HCT116 (cell line): Measurements from ENCODE around the gene C5orf52. TPM values are rescaled to one million over a fixed set of nuclear protein-coding genes. Genes with fewer than 3 reads are reported as not detected.

Experiments
- ATAC-seq: fragments of 200-7000 bp; cut with Tn5 transposase; 2 replicates; pipeline ENCODE4 v1.9.1; 2020; ENCODE audit warnings: mild to moderate bottlenecking, moderate library complexity
- BruUV-seq: library from RNA; stranded (reverse); fragments of 400-500 nt; replicated peaks from 2 replicates; lab custom pipeline; 2021; lab: Mats Ljungman, UMichigan
- CTCF ChIA-PET: fragments of 300-600 bp; sonication (Branson Sonifier 250); formaldehyde crosslinking; loops from one replicate; lab custom pipeline; 2021; ENCODE audit warnings: antibody characterized with exemption; lab: Charles Lee
- POLR2A ChIA-PET: fragments of 300-600, 350-600 bp; sonication (Branson Sonifier 250); formaldehyde crosslinking; loops from one replicate; lab custom pipeline; 2021; ENCODE audit warnings: antibody characterized with exemption; lab: Charles Lee
- RAD21 ChIA-PET, 2 experiments: fragments of 300-600 bp; sonication (Branson Sonifier 250); formaldehyde crosslinking; loops; one replicate each; lab custom pipeline; 2023; ENCODE audit warnings: low total read pairs in 2 of 2; ENCODE audit not compliant: uncharacterized antibody in 2 of 2, unreplicated experiment in 2 of 2, low non-redundant PET in 1 of 2; lab: Charles Lee
- DNase-seq: peaks from one replicate; pipeline ENCODE4 v3.0.0-alpha.2; 2010; ENCODE audit warnings: low read depth, low spot score
- H2AFZ ChIP-seq: fragments of 200-600 bp; shearing (Covaris generic), sonication (generic); 2 replicates; pipeline ENCODE4 v1.6.1; 2017; ENCODE audit warnings: low read depth, mixed run types, mixed read lengths, antibody characterized with exemption, low read length; ENCODE audit not compliant: poor library complexity, severe bottlenecking
- H3K27ac ChIP-seq: 2 replicates; pipeline ENCODE4 v1.5.1; 2012; ENCODE audit warnings: low read depth, low read length
- H3K27me3 ChIP-seq: fragments of 200-600 bp; sonication (generic); 2 replicates; pipeline ENCODE4 v1.6.1; 2016; ENCODE audit warnings: mixed run types, low read length, mixed read lengths; ENCODE audit not compliant: insufficient read depth
- H3K36me3 ChIP-seq, 2 experiments: fragments of 200-500 bp in 1 of 2; fragments of 200-600 bp in 1 of 2; sonication (Bioruptor generic) in 1 of 2; sonication (generic) in 1 of 2; 2 replicates each; pipeline versions ENCODE4 v1.5.1 to v1.6.1; 2014 to 2016; ENCODE audit warnings: low read length in 2 of 2, inconsistent platforms in 1 of 2, mixed read lengths in 1 of 2, mixed run types in 1 of 2; ENCODE audit not compliant: insufficient read depth in 2 of 2, control insufficient read depth in 1 of 2
- H3K4me1 ChIP-seq, 2 experiments: fragments of 200-600 bp in 1 of 2; sonication (generic) in 1 of 2; 2 replicates each; pipeline versions ENCODE4 v1.5.1 to v1.6.1; 2012 to 2017; ENCODE audit warnings: low read length in 2 of 2, inconsistent platforms in 1 of 2, mild to moderate bottlenecking in 1 of 2, mixed read lengths in 1 of 2, mixed run types in 1 of 2, moderate library complexity in 1 of 2; ENCODE audit not compliant: insufficient read depth in 2 of 2, control insufficient read depth in 1 of 2
- H3K4me2 ChIP-seq: fragments of 200-600 bp; sonication (generic); 2 replicates; pipeline ENCODE4 v1.6.1; 2017; ENCODE audit warnings: mixed run types, low read length, mixed read lengths
- H3K4me3 ChIP-seq, 2 experiments: fragments of 200-600 bp in 1 of 2; sonication (generic) in 1 of 2; replicated peaks in 1 of 2; 2 replicates each; pipeline ENCODE4 v1.5.1; 2011 to 2016; ENCODE audit warnings: low read length in 2 of 2, control low read depth in 1 of 2, low read depth in 1 of 2, mild to moderate bottlenecking in 1 of 2, mixed read lengths in 1 of 2, mixed run types in 1 of 2
- H3K79me2 ChIP-seq: fragments of 200-600 bp; sonication (generic); 2 replicates; pipeline ENCODE4 v1.6.1; 2017; ENCODE audit warnings: mild to moderate bottlenecking, mixed run types, low read length, moderate library complexity, mixed read lengths; ENCODE audit not compliant: insufficient read depth
- H3K9ac ChIP-seq: fragments of 200-600 bp; sonication (generic); 2 replicates; pipeline ENCODE4 v1.6.1; 2016; ENCODE audit warnings: low read length, mixed read lengths
- H3K9me2 ChIP-seq: fragments of 200-600 bp; sonication (generic), shearing (Covaris generic); 2 replicates; pipeline ENCODE4 v1.6.1; 2017; ENCODE audit warnings: mixed run types, mild to moderate bottlenecking, moderate library complexity; ENCODE audit not compliant: insufficient read depth
- H3K9me3 ChIP-seq, 2 experiments: fragments of 200-500 bp in 1 of 2; fragments of 200-600 bp in 1 of 2; sonication (Bioruptor generic) in 1 of 2; sonication (generic) in 1 of 2; 2 replicates each; pipeline ENCODE4 v1.6.1; 2014 to 2017; ENCODE audit warnings: low read length in 2 of 2, mixed read lengths in 2 of 2, inconsistent platforms in 1 of 2, low read depth in 1 of 2, mild to moderate bottlenecking in 1 of 2, mixed run types in 1 of 2, moderate library complexity in 1 of 2; ENCODE audit not compliant: control insufficient read depth in 1 of 2, insufficient read depth in 1 of 2
- H4K20me1 ChIP-seq: fragments of 200-600 bp; sonication (generic), shearing (Covaris generic); 2 replicates; pipeline ENCODE4 v1.6.1; 2017; ENCODE audit warnings: mixed run types, mild to moderate bottlenecking, moderate library complexity; ENCODE audit not compliant: insufficient read depth
- CBX3 ChIP-seq: IDR thresholded peaks from 2 replicates; pipeline ENCODE4 v1.6.1; 2012; ENCODE audit warnings: low read depth
- CEBPB ChIP-seq: IDR thresholded peaks from 2 replicates; pipeline ENCODE4 v1.6.1; 2012; ENCODE audit warnings: low read depth
- EZH2 ChIP-seq: fragments of 200-600 bp; sonication (generic); IDR thresholded peaks from 2 replicates; pipeline ENCODE4 v1.6.1; 2017; ENCODE audit warnings: antibody characterized with exemption, mixed run types
- EZH2phosphoT487 ChIP-seq: fragments of 200-600 bp; IDR thresholded peaks from 2 replicates; pipeline ENCODE4 v1.6.1; 2018; ENCODE audit warnings: antibody characterized with exemption, borderline replicate concordance
- FOSL1 ChIP-seq: IDR thresholded peaks from 2 replicates; pipeline ENCODE4 v1.6.1; 2012; ENCODE audit warnings: low read depth
- POLR2A ChIP-seq: IDR thresholded peaks from 2 replicates; pipeline ENCODE4 v1.7.0; 2011; ENCODE audit warnings: borderline replicate concordance; ENCODE audit not compliant: insufficient read depth, insufficient read length; ENCODE audit errors: extremely low read depth
- POLR2AphosphoS5 ChIP-seq: IDR thresholded peaks from 2 replicates; pipeline ENCODE4 v1.6.1; 2011; ENCODE audit warnings: mild to moderate bottlenecking, low read depth, low read length, moderate library complexity
- RAD21 ChIP-seq: IDR thresholded peaks from 2 replicates; pipeline ENCODE4 v1.6.1; 2012; ENCODE audit warnings: low read depth, mild to moderate bottlenecking
- SIN3A ChIP-seq: IDR thresholded peaks from 2 replicates; pipeline ENCODE4 v1.6.1; 2012; ENCODE audit warnings: low read depth
- YY1 ChIP-seq: IDR thresholded peaks from 2 replicates; pipeline ENCODE4 v1.6.1; 2011; ENCODE audit warnings: low read length, low read depth, moderate library complexity, mild to moderate bottlenecking; ENCODE audit not compliant: insufficient replicate concordance; ENCODE audit errors: extremely low read depth
- intact Hi-C: fragments of 100-400 bp; cut with micrococcal nuclease; formaldehyde crosslinking; loops from 2 replicates; pipeline ENCODE4 v1.10.0; 2022
- total RNA-seq: library from RNA; stranded (reverse); gene quantifications from one replicate; pipeline ENCODE4 v1.2.1, GENCODE V29; 2021; ENCODE audit not compliant: unreplicated experiment
- TF ChIP-seq, protein P1 (sequence below): IDR thresholded peaks from 2 replicates; pipeline ENCODE4 v1.6.1; 2012
- TF ChIP-seq, protein P2 (sequence below): IDR thresholded peaks from 2 replicates; pipeline ENCODE4 v1.6.1; 2012
- TF ChIP-seq, protein P3 (sequence below): IDR thresholded peaks from 2 replicates; pipeline ENCODE4 v1.6.1; 2011; ENCODE audit warnings: mild to moderate bottlenecking, low read length, moderate library complexity; ENCODE audit not compliant: insufficient replicate concordance; ENCODE audit errors: extremely low read depth
- TF ChIP-seq, protein P4 (sequence below): IDR thresholded peaks from 2 replicates; pipeline ENCODE4 v1.6.1; 2012; ENCODE audit warnings: low read depth
- TF ChIP-seq, protein P5 (sequence below), 3 experiments: fragments of 200-600 bp in 1 of 3; sonication (generic) in 1 of 3; IDR thresholded peaks in 2 of 3; conservative IDR thresholded peaks in 1 of 3; 2 replicates each; pipeline ENCODE4 v1.5.1; 2012 to 2017; ENCODE audit warnings: low read depth in 2 of 3, low read length in 2 of 3, antibody characterized with exemption in 1 of 3, borderline replicate concordance in 1 of 3, control low read depth in 1 of 3, mild to moderate bottlenecking in 1 of 3, mixed read lengths in 1 of 3, mixed run types in 1 of 3, moderate library complexity in 1 of 3; ENCODE audit not compliant: insufficient read depth in 1 of 3

Gene C5orf52
- total RNA-seq, 1 experiment from 2014 or later, result not detected

DNA sequence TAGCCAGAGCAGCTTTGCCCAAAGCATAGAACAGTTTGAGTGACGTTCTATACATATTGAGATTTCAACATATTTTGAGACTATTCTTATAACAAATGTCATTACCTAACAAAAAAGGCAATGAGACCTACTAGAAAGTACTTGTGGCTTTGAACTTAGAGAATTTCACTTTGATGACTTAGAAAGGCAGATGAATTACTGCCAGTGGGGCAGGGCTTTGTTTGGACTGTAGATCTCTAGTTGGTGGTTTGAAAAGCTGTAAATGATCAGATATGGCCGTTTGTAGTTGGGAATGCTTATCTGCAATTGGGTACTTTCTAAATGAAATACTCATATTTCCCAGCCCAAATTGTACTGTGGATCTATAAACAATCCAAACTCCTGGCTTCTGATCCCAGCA, 47.2 kb upstream of the C5orf52 start:
- Histone ChIP-seq H3K4me1 (no peaks in the 10 kb centered on the region), H3K9ac (no peak overlapping the region), H3K4me2 (no peak overlapping the region), H3K9me2 (no peaks in the 10 kb centered on the region), H4K20me1 (no peaks in the 10 kb centered on the region), H3K9me3 (no peaks in the 10 kb centered on the region), H3K79me2 (no peaks in the 10 kb centered on the region), H3K27ac (no peak overlapping the region), H2AFZ (peak overlapping the region; percentile 67), H3K4me3 (no peak overlapping the region), H3K36me3 (no peaks in the 10 kb centered on the region), H3K27me3 (no peaks in the 10 kb centered on the region)
- no peak for DNase-seq
- ChIA-PET POLR2A (no interaction called here), CTCF (no interaction called here), RAD21 (no interaction called here)
- TF ChIP-seq, protein P1, sequence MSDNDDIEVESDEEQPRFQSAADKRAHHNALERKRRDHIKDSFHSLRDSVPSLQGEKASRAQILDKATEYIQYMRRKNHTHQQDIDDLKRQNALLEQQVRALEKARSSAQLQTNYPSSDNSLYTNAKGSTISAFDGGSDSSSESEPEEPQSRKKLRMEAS, result no peak
- TF ChIP-seq, protein P2, sequence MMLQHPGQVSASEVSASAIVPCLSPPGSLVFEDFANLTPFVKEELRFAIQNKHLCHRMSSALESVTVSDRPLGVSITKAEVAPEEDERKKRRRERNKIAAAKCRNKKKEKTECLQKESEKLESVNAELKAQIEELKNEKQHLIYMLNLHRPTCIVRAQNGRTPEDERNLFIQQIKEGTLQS, result no peak
- no peak for TF ChIP-seq YY1
- TF ChIP-seq, protein P3, sequence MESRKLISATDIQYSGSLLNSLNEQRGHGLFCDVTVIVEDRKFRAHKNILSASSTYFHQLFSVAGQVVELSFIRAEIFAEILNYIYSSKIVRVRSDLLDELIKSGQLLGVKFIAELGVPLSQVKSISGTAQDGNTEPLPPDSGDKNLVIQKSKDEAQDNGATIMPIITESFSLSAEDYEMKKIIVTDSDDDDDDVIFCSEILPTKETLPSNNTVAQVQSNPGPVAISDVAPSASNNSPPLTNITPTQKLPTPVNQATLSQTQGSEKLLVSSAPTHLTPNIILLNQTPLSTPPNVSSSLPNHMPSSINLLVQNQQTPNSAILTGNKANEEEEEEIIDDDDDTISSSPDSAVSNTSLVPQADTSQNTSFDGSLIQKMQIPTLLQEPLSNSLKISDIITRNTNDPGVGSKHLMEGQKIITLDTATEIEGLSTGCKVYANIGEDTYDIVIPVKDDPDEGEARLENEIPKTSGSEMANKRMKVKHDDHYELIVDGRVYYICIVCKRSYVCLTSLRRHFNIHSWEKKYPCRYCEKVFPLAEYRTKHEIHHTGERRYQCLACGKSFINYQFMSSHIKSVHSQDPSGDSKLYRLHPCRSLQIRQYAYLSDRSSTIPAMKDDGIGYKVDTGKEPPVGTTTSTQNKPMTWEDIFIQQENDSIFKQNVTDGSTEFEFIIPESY, result no peak
- no peak for TF ChIP-seq POLR2A
- TF ChIP-seq FOSL1, result no peak
- TF ChIP-seq EZH2, result no peak
- TF ChIP-seq, protein P4, sequence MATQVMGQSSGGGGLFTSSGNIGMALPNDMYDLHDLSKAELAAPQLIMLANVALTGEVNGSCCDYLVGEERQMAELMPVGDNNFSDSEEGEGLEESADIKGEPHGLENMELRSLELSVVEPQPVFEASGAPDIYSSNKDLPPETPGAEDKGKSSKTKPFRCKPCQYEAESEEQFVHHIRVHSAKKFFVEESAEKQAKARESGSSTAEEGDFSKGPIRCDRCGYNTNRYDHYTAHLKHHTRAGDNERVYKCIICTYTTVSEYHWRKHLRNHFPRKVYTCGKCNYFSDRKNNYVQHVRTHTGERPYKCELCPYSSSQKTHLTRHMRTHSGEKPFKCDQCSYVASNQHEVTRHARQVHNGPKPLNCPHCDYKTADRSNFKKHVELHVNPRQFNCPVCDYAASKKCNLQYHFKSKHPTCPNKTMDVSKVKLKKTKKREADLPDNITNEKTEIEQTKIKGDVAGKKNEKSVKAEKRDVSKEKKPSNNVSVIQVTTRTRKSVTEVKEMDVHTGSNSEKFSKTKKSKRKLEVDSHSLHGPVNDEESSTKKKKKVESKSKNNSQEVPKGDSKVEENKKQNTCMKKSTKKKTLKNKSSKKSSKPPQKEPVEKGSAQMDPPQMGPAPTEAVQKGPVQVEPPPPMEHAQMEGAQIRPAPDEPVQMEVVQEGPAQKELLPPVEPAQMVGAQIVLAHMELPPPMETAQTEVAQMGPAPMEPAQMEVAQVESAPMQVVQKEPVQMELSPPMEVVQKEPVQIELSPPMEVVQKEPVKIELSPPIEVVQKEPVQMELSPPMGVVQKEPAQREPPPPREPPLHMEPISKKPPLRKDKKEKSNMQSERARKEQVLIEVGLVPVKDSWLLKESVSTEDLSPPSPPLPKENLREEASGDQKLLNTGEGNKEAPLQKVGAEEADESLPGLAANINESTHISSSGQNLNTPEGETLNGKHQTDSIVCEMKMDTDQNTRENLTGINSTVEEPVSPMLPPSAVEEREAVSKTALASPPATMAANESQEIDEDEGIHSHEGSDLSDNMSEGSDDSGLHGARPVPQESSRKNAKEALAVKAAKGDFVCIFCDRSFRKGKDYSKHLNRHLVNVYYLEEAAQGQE, result no peak
- TF ChIP-seq RAD21, result no peak
- TF ChIP-seq, protein P5, sequence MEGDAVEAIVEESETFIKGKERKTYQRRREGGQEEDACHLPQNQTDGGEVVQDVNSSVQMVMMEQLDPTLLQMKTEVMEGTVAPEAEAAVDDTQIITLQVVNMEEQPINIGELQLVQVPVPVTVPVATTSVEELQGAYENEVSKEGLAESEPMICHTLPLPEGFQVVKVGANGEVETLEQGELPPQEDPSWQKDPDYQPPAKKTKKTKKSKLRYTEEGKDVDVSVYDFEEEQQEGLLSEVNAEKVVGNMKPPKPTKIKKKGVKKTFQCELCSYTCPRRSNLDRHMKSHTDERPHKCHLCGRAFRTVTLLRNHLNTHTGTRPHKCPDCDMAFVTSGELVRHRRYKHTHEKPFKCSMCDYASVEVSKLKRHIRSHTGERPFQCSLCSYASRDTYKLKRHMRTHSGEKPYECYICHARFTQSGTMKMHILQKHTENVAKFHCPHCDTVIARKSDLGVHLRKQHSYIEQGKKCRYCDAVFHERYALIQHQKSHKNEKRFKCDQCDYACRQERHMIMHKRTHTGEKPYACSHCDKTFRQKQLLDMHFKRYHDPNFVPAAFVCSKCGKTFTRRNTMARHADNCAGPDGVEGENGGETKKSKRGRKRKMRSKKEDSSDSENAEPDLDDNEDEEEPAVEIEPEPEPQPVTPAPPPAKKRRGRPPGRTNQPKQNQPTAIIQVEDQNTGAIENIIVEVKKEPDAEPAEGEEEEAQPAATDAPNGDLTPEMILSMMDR (IDR thresholded peaks at IDR 0.05 in 2 of 3, conservative IDR thresholded peaks at IDR 0.05 in 1 of 3; ENCODE audit: borderline replicate concordance in 1 of 3, insufficient read depth in 1 of 3, low read depth in 2 of 3, low read length in 2 of 3), result no peak
- no peak for TF ChIP-seq CBX3
- TF ChIP-seq SIN3A, result no peak
- TF ChIP-seq POLR2AphosphoS5, result no peak
- TF ChIP-seq EZH2phosphoT487, result no peak
- TF ChIP-seq CEBPB, result no peak
- BruUV-seq, result no TSS peak
- ATAC-seq, result no peak
- intact Hi-C loops, result no loop called here
